Ishikawa (cell line): ENCODE data around the gene DHCR7.

Experiments used
- CEBPB ChIP-seq: IDR thresholded peaks from 2 replicates; pipeline ENCODE4 v1.6.1; 2012
- CREB1 ChIP-seq: IDR thresholded peaks from 2 replicates; pipeline ENCODE4 v1.6.1; 2012; ENCODE audit warnings: low read depth
- EGR1 ChIP-seq: IDR thresholded peaks from 2 replicates; pipeline ENCODE4 v1.6.1; 2012
- EP300 ChIP-seq: IDR thresholded peaks from 2 replicates; pipeline ENCODE4 v1.6.1; 2012; ENCODE audit warnings: borderline replicate concordance
- FOXM1 ChIP-seq: IDR thresholded peaks from 2 replicates; pipeline ENCODE4 v1.6.1; 2012; ENCODE audit warnings: low read depth, borderline replicate concordance
- NFIC ChIP-seq: IDR thresholded peaks from 2 replicates; pipeline ENCODE4 v1.6.1; 2012
- RAD21 ChIP-seq: IDR thresholded peaks from 2 replicates; pipeline ENCODE4 v1.6.1; 2012; ENCODE audit warnings: low read depth
- TAF1 ChIP-seq: IDR thresholded peaks from 2 replicates; pipeline ENCODE4 v1.6.1; 2012; ENCODE audit warnings: low read depth, mild to moderate bottlenecking
- TCF12 ChIP-seq: IDR thresholded peaks from 2 replicates; pipeline ENCODE4 v1.6.1; 2012; ENCODE audit warnings: low read depth
- TEAD4 ChIP-seq: IDR thresholded peaks from 2 replicates; pipeline ENCODE4 v1.6.1; 2012
- USF1 ChIP-seq: IDR thresholded peaks from 2 replicates; pipeline ENCODE4 v1.6.1; 2012
- YY1 ChIP-seq: IDR thresholded peaks from 2 replicates; pipeline ENCODE4 v1.6.1; 2012; ENCODE audit warnings: low read depth
- ZBTB7A ChIP-seq: IDR thresholded peaks from 2 replicates; pipeline ENCODE4 v1.6.1; 2012; ENCODE audit warnings: low read depth
- TF ChIP-seq, protein P1 (sequence below): IDR thresholded peaks from 2 replicates; pipeline ENCODE4 v1.6.1; 2012
- TF ChIP-seq, protein P2 (sequence below): IDR thresholded peaks from 2 replicates; pipeline ENCODE4 v1.6.1; 2012; ENCODE audit warnings: low read depth, mild to moderate bottlenecking

The DHCR7 gene

GRCh38 chr11:71434576-71435130 is 13.5 kb downstream of the DHCR7 start:
- no peak for TF ChIP-seq NFIC

GRCh38 chr11:71433648-71434450 is 14.3 kb downstream of the DHCR7 start:
- TF ChIP-seq FOXM1, result no peak
- TF ChIP-seq EP300, result no peak
- TF ChIP-seq, protein P1, sequence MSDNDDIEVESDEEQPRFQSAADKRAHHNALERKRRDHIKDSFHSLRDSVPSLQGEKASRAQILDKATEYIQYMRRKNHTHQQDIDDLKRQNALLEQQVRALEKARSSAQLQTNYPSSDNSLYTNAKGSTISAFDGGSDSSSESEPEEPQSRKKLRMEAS, result no peak
- TF ChIP-seq TCF12, result no peak
- no peak for TF ChIP-seq CEBPB
- TF ChIP-seq USF1, result no peak
- TF ChIP-seq TAF1, result no peak
- no peak for TF ChIP-seq EGR1
- TF ChIP-seq RAD21, result no peak
- TF ChIP-seq ZBTB7A, result no peak
- no peak for TF ChIP-seq YY1
- TF ChIP-seq CREB1, result no peak
- TF ChIP-seq, protein P2, sequence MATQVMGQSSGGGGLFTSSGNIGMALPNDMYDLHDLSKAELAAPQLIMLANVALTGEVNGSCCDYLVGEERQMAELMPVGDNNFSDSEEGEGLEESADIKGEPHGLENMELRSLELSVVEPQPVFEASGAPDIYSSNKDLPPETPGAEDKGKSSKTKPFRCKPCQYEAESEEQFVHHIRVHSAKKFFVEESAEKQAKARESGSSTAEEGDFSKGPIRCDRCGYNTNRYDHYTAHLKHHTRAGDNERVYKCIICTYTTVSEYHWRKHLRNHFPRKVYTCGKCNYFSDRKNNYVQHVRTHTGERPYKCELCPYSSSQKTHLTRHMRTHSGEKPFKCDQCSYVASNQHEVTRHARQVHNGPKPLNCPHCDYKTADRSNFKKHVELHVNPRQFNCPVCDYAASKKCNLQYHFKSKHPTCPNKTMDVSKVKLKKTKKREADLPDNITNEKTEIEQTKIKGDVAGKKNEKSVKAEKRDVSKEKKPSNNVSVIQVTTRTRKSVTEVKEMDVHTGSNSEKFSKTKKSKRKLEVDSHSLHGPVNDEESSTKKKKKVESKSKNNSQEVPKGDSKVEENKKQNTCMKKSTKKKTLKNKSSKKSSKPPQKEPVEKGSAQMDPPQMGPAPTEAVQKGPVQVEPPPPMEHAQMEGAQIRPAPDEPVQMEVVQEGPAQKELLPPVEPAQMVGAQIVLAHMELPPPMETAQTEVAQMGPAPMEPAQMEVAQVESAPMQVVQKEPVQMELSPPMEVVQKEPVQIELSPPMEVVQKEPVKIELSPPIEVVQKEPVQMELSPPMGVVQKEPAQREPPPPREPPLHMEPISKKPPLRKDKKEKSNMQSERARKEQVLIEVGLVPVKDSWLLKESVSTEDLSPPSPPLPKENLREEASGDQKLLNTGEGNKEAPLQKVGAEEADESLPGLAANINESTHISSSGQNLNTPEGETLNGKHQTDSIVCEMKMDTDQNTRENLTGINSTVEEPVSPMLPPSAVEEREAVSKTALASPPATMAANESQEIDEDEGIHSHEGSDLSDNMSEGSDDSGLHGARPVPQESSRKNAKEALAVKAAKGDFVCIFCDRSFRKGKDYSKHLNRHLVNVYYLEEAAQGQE, result no peak
- no peak for TF ChIP-seq NFIC

DNA sequence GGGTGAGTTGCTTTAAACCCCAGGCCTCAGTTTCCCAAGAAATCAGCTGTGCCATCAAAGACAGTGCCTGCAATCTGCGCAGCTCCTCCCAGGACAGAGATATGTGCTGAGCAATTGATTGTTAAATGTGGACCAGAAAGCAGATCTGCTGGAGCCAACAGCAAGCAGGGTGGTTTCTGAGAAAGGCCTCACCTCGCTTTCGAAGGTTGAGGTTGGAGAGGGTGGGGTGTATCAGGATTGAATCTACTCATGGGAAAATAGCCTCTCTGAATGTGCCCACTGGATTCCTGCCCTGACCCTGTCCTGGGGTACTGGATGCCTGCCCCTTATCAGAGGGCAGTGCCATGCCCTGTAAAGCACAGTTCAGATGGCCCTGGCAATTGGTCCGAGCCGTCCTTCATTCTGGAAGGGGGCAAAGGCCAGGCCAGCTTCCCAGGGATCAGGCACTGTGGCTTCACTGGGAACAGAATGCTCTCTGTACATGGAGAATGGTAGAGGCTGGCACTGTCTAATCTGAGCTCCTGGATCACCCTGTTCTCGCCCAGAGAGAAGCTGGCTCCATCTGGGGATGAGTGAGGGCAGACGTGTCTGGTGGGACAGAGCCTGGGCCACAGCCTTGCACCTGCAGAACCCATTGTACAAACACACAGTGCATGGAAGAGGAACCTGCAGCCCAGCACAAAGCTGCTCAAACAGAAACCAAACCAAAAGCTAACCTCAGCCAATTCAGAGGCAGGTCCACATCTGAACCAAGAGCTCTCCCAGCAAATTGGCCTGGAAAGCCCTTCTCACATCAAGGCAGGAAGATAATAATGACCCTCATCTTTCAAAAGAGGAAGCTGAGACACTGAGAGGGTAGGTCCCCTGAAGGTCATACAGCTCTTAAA is 15.2 kb downstream of the DHCR7 start:
- TF ChIP-seq CEBPB (no peak), ZBTB7A (no peak)

- TF ChIP-seq FOXM1 (no peak), NFIC (no peak), CEBPB (no peak), ZBTB7A (no peak), EP300 (no peak), EGR1 (no peak), TEAD4 (no peak), YY1 (no peak)
- TF ChIP-seq, protein P1, result no peak
These were observed 16.9 kb downstream of the DHCR7 start for GRCh38 chr11:71431271-71431670.

- TF ChIP-seq EGR1, result no peak
- no peak for TF ChIP-seq TAF1
- TF ChIP-seq, protein P1, result no peak
- TF ChIP-seq RAD21, result no peak
- TF ChIP-seq TCF12, result no peak
These were observed 18.0 kb downstream of the DHCR7 start for GRCh38 chr11:71430166-71430565.

DNA sequence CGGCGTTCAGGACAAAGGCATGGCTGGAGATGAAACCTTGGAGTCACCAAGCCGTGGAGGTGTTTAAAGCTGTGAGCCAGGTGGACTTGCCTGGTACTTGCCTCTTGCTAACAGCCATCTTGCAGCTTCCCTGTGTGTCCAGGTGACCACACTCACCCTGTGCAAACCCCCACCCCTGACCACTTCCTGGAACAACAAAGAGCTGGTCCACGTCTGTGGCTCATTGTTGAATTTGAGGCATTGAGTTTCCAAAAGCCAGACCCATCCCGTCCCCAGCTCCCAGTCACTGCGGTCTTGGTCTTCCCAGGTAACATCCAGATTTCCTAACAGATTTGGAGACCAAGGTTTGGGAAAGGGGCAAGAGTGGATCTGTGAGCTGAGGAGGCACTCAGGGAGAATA is 18.5 kb downstream of the DHCR7 start:
- TF ChIP-seq CREB1, result no peak
- no peak for TF ChIP-seq TCF12
- no peak for TF ChIP-seq USF1

DNA sequence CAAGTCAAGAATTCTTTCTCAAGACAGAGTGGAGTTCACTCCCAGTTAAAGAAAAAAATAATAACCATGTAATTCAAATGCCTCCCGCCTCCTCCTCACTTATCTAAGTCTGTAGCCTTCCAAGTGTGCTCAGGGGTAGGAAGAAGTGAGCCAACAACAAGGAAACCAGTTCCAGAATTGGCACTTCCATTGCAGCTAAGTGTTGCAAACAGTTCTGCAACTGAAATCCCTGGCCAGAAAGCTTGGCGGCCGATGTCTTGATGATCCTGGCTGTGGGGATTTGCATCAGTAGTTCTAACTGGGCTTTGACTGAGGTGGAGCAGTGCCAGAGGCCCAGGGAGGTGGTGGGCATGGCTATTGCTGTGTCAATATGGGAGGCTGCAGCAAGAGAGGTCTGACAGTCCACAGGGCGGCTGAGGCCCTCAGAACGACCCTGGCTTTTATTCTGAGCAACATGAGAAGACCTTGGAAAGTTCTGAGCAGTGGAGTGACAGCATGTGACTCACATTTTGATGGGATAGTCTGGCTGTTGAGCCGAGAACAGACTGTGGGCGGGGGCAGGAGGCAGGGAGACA is 19.2 kb downstream of the DHCR7 start:
- TF ChIP-seq NFIC (no peak), CEBPB (no peak), ZBTB7A (no peak)

GRCh38 chr11:71426413-71426812 is 21.8 kb downstream of the DHCR7 start:
- no peak for TF ChIP-seq TAF1
- no peak for TF ChIP-seq CEBPB
- TF ChIP-seq RAD21, result no peak
- no peak for TF ChIP-seq NFIC
- no peak for TF ChIP-seq YY1
- TF ChIP-seq, protein P2, result no peak
- TF ChIP-seq USF1, result no peak
- no peak for TF ChIP-seq ZBTB7A
- TF ChIP-seq, protein P1, result no peak
- TF ChIP-seq EP300, result no peak
- TF ChIP-seq FOXM1, result no peak
- TF ChIP-seq TEAD4, result no peak
- TF ChIP-seq EGR1, result no peak
- TF ChIP-seq CREB1, result no peak
- TF ChIP-seq TCF12, result no peak
